Uterus (tissue), 2 donors: ENCODE measurements around the gene IBTK.

Experiments
- POLR2A ChIP-seq, 2 donors: fragments of 450-650 bp; IDR thresholded peaks; one replicate each; pipeline ENCODE4 v1.6.1; 2016; ENCODE audit warnings: antibody characterized with exemption in 2 of 2, mild to moderate bottlenecking in 1 of 2, moderate library complexity in 1 of 2
- TF ChIP-seq, protein P1 (sequence below), 4 experiments: fragments of 200-600 bp in 2 of 4; fragments of 450-650 bp in 2 of 4; sonication (generic) in 2 of 4; IDR thresholded peaks; one replicate each; pipeline ENCODE4 v1.5.1; 2016 to 2019; ENCODE audit warnings: antibody characterized with exemption in 4 of 4, mild to moderate bottlenecking in 2 of 4, moderate library complexity in 1 of 4

DNA sequence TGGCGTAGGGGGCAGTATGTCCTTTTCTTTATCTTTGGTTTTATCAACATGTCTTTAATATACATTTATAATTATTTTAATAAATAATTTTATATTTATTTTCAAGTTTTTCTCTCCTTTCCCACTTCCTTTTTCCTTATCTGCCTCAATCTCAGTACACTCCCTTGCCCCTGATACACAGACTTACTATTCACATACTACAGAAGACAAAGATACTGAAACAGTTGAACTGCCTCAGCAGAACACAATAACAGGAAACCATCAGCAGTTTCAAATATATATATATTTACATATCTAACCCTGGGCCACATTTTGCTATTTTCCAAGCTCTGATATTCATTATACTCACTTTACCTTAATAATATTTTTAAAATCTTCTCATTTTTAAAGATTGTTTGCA, 19.8 kb downstream of the IBTK start:
- TF ChIP-seq, protein P1, sequence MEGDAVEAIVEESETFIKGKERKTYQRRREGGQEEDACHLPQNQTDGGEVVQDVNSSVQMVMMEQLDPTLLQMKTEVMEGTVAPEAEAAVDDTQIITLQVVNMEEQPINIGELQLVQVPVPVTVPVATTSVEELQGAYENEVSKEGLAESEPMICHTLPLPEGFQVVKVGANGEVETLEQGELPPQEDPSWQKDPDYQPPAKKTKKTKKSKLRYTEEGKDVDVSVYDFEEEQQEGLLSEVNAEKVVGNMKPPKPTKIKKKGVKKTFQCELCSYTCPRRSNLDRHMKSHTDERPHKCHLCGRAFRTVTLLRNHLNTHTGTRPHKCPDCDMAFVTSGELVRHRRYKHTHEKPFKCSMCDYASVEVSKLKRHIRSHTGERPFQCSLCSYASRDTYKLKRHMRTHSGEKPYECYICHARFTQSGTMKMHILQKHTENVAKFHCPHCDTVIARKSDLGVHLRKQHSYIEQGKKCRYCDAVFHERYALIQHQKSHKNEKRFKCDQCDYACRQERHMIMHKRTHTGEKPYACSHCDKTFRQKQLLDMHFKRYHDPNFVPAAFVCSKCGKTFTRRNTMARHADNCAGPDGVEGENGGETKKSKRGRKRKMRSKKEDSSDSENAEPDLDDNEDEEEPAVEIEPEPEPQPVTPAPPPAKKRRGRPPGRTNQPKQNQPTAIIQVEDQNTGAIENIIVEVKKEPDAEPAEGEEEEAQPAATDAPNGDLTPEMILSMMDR (IDR thresholded peaks at IDR 0.05): no peak
- TF ChIP-seq POLR2A (IDR thresholded peaks at IDR 0.05): no peak
